Endodermal cell (in vitro differentiated cells): Measurements from ENCODE around the gene RERE. TPM values are rescaled to one million over a fixed set of nuclear protein-coding genes. Genes with fewer than 3 reads are reported as not detected.
A peak's percentile ranks its signal among the peaks of the same experiment; 100 is the strongest.

Experiments
- DNase-seq: peaks from one replicate; pipeline ENCODE4 v3.0.0-alpha.2; 2017
- H3K27ac ChIP-seq: 2 replicates; pipeline ENCODE4 v1.5.1; 2013; ENCODE audit warnings: mild to moderate bottlenecking, low read depth, low read length, moderate library complexity
- H3K27me3 ChIP-seq: 2 replicates; pipeline ENCODE4 v1.6.1; 2013; ENCODE audit warnings: mild to moderate bottlenecking, low read length, moderate library complexity; ENCODE audit not compliant: insufficient read depth, control insufficient read depth, poor library complexity, severe bottlenecking
- H3K36me3 ChIP-seq: 2 replicates; pipeline ENCODE4 v1.7.0; 2013; ENCODE audit warnings: mild to moderate bottlenecking, low read length, moderate library complexity; ENCODE audit not compliant: control insufficient read depth, insufficient read depth
- H3K4me1 ChIP-seq: one replicate; pipeline ENCODE4 v1.7.0; 2013; ENCODE audit warnings: low read length; ENCODE audit not compliant: control insufficient read depth, insufficient read depth
- H3K4me3 ChIP-seq: 2 replicates; pipeline ENCODE4 v1.5.1; 2013; ENCODE audit warnings: mild to moderate bottlenecking, low read length, moderate library complexity
- H3K9ac ChIP-seq: 2 replicates; pipeline ENCODE4 v1.6.1; 2013; ENCODE audit warnings: mild to moderate bottlenecking, low read length, moderate library complexity; ENCODE audit not compliant: poor library complexity, severe bottlenecking; ENCODE audit errors: extremely low read depth
- H3K9me3 ChIP-seq: 2 replicates; pipeline ENCODE4 v1.6.1; 2013; ENCODE audit warnings: mild to moderate bottlenecking, low read length, moderate library complexity; ENCODE audit not compliant: control insufficient read depth
- H3K27ac Mint-ChIP-seq: 2 replicates; pipeline ENCODE4 v1.8.0; 2020; ENCODE audit warnings: mixed read lengths
- H3K27me3 Mint-ChIP-seq: 2 replicates; pipeline ENCODE4 v1.8.0; 2021; ENCODE audit warnings: mild to moderate bottlenecking, mixed read lengths; ENCODE audit not compliant: insufficient read depth
- H3K36me3 Mint-ChIP-seq: 2 replicates; pipeline ENCODE4 v1.8.0; 2020; ENCODE audit warnings: low read depth, mixed read lengths
- H3K4me1 Mint-ChIP-seq: 2 replicates; pipeline ENCODE4 v1.8.0; 2020; ENCODE audit warnings: mixed read lengths
- H3K4me3 Mint-ChIP-seq: 2 replicates; pipeline ENCODE4 v1.8.0; 2020; ENCODE audit warnings: mild to moderate bottlenecking, moderate library complexity, mixed read lengths
- H3K9me3 Mint-ChIP-seq: 2 replicates; pipeline ENCODE4 v1.8.0; 2020; ENCODE audit warnings: mild to moderate bottlenecking, mixed read lengths
- WGBS, 2 experiments: methylation state at CpG; one replicate each; pipeline versions ENCODE4 v1.1.5 to v1.1.7; 2013; ENCODE audit warnings: missing lambda C conversion rate in 2 of 2, mixed read lengths in 1 of 2; ENCODE audit not compliant: insufficient coverage in 1 of 2, insufficient read length in 1 of 2; 5-methylcytosine and 5-hydroxymethylcytosine counted together
- total RNA-seq, 2 donors: library from RNA; stranded (reverse); fragmentation: NEBNext Ultra II Directional in 1 of 2; extraction: Animal tissue kit (Norgen Biotek cat#: 25700) in 1 of 2; gene quantifications; 2 replicates in 1 of 2; 3 replicates in 1 of 2; pipeline ENCODE4 v1.2.1, GENCODE V29; 2021
- TF ChIP-seq, protein P1 (sequence below): fragments of 200-600 bp; sonication (generic); conservative IDR thresholded peaks from 2 replicates; pipeline ENCODE4 v1.5.0; 2021; ENCODE audit warnings: antibody characterized with exemption, mild to moderate bottlenecking

Gene RERE
- total RNA-seq, 2 donors from 2014 or later = 159 to 179 TPM

DNA sequence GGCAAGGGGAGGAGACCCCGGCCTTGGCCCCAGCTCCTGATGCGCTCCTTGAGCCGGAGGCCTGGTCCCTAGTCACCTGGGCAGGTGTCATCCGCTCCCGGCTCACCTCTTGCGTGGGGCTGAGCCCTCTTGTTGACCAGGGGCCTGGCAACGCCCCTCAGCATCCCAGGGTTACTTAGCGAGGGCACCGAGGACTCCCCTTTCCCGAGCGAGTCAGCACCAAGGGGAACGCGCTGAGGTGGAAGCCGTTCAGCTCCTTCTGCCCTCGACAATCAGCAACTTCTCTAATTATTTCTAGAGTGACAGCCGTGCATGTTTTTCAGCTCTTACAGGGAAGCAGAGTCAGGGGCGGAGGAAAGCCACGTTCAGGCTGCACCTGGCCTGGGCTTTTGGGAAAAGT is 499.0 kb downstream of the RERE start:
- no peaks in the 10 kb centered on the region for H3K4me1 ChIP-seq
- H3K27me3 ChIP-seq = peaks cover 34% of the 10 kb centered on the region
- no peak overlapping the region for H3K27ac ChIP-seq
- H3K36me3 ChIP-seq = no peaks in the 10 kb centered on the region
- H3K9me3 Mint-ChIP-seq = no peaks in the 10 kb centered on the region
- TF ChIP-seq, protein P1, sequence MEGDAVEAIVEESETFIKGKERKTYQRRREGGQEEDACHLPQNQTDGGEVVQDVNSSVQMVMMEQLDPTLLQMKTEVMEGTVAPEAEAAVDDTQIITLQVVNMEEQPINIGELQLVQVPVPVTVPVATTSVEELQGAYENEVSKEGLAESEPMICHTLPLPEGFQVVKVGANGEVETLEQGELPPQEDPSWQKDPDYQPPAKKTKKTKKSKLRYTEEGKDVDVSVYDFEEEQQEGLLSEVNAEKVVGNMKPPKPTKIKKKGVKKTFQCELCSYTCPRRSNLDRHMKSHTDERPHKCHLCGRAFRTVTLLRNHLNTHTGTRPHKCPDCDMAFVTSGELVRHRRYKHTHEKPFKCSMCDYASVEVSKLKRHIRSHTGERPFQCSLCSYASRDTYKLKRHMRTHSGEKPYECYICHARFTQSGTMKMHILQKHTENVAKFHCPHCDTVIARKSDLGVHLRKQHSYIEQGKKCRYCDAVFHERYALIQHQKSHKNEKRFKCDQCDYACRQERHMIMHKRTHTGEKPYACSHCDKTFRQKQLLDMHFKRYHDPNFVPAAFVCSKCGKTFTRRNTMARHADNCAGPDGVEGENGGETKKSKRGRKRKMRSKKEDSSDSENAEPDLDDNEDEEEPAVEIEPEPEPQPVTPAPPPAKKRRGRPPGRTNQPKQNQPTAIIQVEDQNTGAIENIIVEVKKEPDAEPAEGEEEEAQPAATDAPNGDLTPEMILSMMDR = no peak
- no peaks in the 10 kb centered on the region for H3K9me3 ChIP-seq
- H3K27ac Mint-ChIP-seq = no peak overlapping the region
- peaks cover 53% of the 10 kb centered on the region for H3K27me3 Mint-ChIP-seq
- peak overlapping the region; percentile 38 for H3K4me3 Mint-ChIP-seq
- no peak overlapping the region for H3K9ac ChIP-seq
- peak overlapping the region; percentile 56 for H3K4me3 ChIP-seq
- 52 to 67% methylated on average over 1 to 18 of the region's 18 CpGs for WGBS, 2 experiments
- DNase-seq = no peak
- H3K4me1 Mint-ChIP-seq = peaks cover 18% of the 10 kb centered on the region
- no peaks in the 10 kb centered on the region for H3K36me3 Mint-ChIP-seq

DNA sequence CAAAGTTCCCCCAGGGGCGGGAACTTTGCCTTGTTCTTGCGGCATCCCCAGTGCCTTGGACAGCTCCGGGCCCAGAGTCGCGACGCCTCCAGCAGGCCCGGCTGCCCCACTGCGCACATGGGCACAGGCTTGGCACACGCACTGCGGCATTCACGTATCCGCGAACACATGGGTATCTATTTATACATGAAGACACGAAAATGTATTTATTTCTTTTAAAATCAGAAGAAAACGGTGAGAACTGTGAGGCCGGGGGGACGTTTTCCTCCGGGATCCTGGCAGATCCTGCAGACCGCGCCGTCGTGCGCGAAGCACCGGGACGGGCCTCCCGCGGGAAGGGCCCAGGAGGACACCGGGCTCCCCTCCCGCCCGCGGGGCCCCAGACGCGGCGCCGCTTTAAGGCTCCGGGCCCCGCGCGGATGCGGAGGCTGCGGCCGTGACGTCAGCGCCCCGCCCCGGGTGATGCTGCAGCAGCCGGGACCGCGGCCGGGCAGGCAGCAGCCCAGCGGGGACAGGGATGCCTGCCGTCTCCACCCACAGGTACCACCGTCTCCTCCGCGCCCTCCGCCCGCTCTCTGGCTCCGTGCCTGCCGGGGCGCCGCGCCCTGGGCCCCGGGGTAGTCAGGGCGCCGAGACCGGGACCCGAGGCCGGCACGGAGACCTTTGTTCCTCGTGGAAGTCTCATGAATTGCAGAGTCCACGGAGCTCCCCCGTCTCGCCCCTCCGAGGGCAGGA is 499.6 kb downstream of the RERE start, which contains the start of gene SLC45A1:
SLC45A1 (plus strand) TSS at position 468 of the 735 bp plus-strand sequence. CDS start 6,216 bp downstream, outside the sequence.
- Histone ChIP-seq H3K9ac (no peak within 1 kb of the TSS), H3K9me3 (no peaks in the 10 kb centered on the region), H3K27ac (no peak within 1 kb of the TSS), H3K27me3 (peaks cover 34% of the 10 kb centered on the region), H3K4me3 (peak within 1 kb of the TSS; percentile 56), H3K36me3 (no peaks in the 10 kb centered on the region), H3K4me1 (no peaks in the 10 kb centered on the region)
- WGBS, 2 experiments = 21 to 34% methylated on average over 24 to 75 of the region's 75 CpGs
- peaks cover 22% of the 10 kb centered on the region for H3K4me1 Mint-ChIP-seq
- peak within 1 kb of the TSS; percentile 43 for H3K4me3 Mint-ChIP-seq
- no peaks in the 10 kb centered on the region for H3K36me3 Mint-ChIP-seq
- no peak within 1 kb of the TSS for H3K27ac Mint-ChIP-seq
- peak; percentile 87 for DNase-seq
- TF ChIP-seq, protein P1 = no peak
- peaks cover 53% of the 10 kb centered on the region for H3K27me3 Mint-ChIP-seq
- no peaks in the 10 kb centered on the region for H3K9me3 Mint-ChIP-seq

DNA sequence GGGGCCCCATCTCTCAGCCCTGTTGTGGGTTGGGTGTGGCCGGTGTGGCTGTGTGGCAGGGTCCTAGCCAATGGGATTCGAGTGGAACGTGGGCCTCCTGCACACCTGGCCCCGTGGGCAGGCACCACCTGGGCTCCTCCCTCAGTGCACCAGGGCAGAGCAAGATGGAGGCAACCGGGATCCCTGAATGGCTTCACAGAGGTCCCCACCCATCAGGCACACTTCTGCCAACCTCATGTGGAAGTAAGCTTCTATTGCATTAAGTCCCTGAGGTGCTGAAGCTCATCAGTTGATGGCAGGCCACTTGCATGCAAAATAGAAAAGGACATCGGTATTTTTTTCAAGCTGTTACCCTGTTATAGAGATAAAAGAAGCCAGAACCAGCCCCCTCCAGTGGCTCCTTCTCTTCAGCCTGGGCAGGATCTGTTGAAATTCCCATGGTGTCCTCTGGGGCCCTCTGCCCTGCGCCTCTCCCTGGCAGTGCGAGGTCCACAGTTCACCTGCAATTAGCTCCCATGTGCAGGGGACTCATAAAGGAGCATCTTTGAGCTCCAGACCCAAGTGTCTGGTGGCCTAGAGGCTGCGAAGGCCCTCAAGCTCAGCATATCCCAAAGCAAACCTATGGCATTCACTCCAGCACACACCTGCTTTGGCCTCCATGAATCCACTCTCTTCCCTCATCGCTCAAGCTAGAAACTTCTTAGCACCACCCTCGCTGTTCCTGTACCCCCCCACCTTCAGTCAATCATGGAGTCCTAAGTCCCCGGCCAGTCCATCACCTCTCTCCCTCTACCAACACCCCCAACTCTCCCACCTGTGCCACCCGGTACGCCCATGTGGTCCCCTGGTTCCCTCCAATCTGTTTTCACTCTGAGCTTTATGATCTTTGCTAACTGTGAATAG is 501.6 kb downstream of the RERE start:
- H3K4me3 ChIP-seq = no peak overlapping the region
- H3K27me3 ChIP-seq = peaks cover 34% of the 10 kb centered on the region
- peak; percentile 82 for DNase-seq
- H3K9ac ChIP-seq = no peak overlapping the region
- H3K36me3 ChIP-seq = no peaks in the 10 kb centered on the region
- WGBS, 2 experiments = 84 to 85% methylated on average over 8 to 14 of the region's 14 CpGs
- H3K4me1 ChIP-seq = no peaks in the 10 kb centered on the region
- H3K36me3 Mint-ChIP-seq = no peaks in the 10 kb centered on the region
- H3K27ac Mint-ChIP-seq = no peak overlapping the region
- peaks cover 48% of the 10 kb centered on the region for H3K27me3 Mint-ChIP-seq
- peaks cover 7% of the 10 kb centered on the region for H3K9me3 ChIP-seq
- no peak overlapping the region for H3K4me3 Mint-ChIP-seq
- H3K4me1 Mint-ChIP-seq = peaks cover 22% of the 10 kb centered on the region
- TF ChIP-seq, protein P1 = peak; percentile 73
- H3K27ac ChIP-seq = no peak overlapping the region
- H3K9me3 Mint-ChIP-seq = peaks cover 6% of the 10 kb centered on the region
